GM12874 (cell line): ENCODE data around the gene EIF1.

Experiments
- CTCF ChIP-seq: IDR thresholded peaks from 2 replicates; pipeline ENCODE4 v1.5.1; 2011; ENCODE audit warnings: low read depth, mild to moderate bottlenecking, control low read depth, low read length, moderate library complexity; ENCODE audit not compliant: insufficient read depth

Gene EIF1

GRCh38 chr17:41658846-41659245 is 29.8 kb upstream of the EIF1 start:
- no peak for TF ChIP-seq CTCF

- no peak for TF ChIP-seq CTCF
Measured at GRCh38 chr17:41659427-41660212, 29.1 kb upstream of the EIF1 start.

GRCh38 chr17:41660221-41660711 is 28.4 kb upstream of the EIF1 start:
- TF ChIP-seq CTCF: no peak

- TF ChIP-seq CTCF: no peak
Measured at GRCh38 chr17:41663451-41664171, 25.1 kb upstream of the EIF1 start.

GRCh38 chr17:41664172-41664457 is 24.6 kb upstream of the EIF1 start:
- TF ChIP-seq CTCF: no peak

- TF ChIP-seq CTCF: no peak
Measured at GRCh38 chr17:41664587-41665565, 23.8 kb upstream of the EIF1 start.

GRCh38 chr17:41665566-41666236 is 23.0 kb upstream of the EIF1 start:
- TF ChIP-seq CTCF: peak; percentile 99
